Neural progenitor cell (in vitro differentiated cells): Measurements from ENCODE around the gene SPTLC3.

Experiments
- CTCF ChIP-seq: fragments of 200-600 bp; sonication (generic); IDR thresholded peaks from 2 replicates; pipeline ENCODE4 v1.5.1; 2017; ENCODE audit warnings: antibody characterized with exemption, mild to moderate bottlenecking
- EZH2 ChIP-seq: fragments of 200-600 bp; sonication (generic); IDR thresholded peaks from 2 replicates; pipeline ENCODE4 v1.6.1; 2017; ENCODE audit warnings: antibody characterized with exemption, mild to moderate bottlenecking, moderate library complexity

- TF ChIP-seq EZH2 (no peak), CTCF (no peak)
Observed at GRCh38 chr20:13202565-13202964, 193.8 kb downstream of the SPTLC3 start.
